ENCODE results near the gene KLKB1.
"Not testable (repeated sequence)": the region's sequence is repeated elsewhere in the genome, so short reads cannot be mapped to it uniquely, and the experiment has no call there.

The KLKB1 gene

DNA sequence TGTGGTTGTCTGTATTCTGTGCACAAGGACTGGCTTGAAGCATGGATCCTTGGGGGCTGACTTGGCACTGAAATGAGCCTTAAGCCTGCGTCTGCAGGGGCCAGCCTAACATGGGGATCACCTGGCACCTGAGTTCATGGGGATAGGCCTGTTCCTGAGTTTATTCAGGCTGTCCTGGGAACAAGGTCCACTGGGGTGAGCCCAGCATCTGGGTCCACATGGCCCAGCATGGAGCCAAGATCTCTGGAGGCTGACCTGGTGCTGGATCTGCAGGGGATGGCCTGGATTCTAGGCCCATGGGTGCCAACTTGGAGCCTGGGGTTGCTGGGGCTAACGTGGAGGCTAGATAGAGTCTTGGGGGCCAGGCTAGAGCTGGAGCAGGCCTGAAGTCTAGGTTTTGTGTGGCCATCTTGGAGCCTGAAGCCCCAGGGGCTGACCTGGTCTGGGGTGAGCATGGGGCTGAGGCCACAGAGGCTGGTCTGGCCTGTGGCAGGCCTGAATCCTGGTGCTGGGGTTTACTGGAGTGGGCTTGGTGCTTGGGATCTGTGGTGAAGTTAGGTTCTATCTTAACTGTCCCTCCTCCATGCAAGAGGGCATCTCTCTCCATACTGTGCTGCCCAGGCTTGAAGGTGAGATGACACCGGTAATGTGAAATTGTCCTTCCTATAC is 652 bp upstream of the KLKB1 start:
- no peak for DNase-seq (ENCODE audit: low read depth in 2 of 2)

- DNase-seq (ENCODE audit: low read depth in 2 of 2): no peak
Observed at GRCh38 chr4:186227744-186228513, 622 bp downstream of the KLKB1 start.

DNA sequence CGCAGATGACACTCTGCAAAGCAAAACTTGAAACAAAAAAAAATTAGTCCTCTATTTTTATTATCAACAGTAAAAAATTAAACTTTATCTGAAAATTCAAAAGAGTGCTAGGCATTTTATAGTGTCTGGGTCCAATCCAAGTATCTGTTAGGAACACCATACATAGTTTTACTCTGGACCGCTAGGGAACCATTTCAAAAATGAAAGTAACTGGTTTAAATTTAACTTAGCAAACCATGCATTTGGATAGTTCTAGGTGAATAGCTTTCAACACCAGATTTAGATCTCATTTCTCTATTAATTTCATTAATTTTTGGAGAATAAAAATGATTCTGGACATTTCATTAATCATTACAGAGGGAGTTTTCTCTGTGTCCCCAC is 1.2 kb downstream of the KLKB1 start:
- DNase-seq (ENCODE audit: low read depth in 2 of 2): no peak

GRCh38 chr4:186234367-186234766 is 7.1 kb downstream of the KLKB1 start:
- no peak for DNase-seq (ENCODE audit: low read depth in 2 of 2)

DNA sequence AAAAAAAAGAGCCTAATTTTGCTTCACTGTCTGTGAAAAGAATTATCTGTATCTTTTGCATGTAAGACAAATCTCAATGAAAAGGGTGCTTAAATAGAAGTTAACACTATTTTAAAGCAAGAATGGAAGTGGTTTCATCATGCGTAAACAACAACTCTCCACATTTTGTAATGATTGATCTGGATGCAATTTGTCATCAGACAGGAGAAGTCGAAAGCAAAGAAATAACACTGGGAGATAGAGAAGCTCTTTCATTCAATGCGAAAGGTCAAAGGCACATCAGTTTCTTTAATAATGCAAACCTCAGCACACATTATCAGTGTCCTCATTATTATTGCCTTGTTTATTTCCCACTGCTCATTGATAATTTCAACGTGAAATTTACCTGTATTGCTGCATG is 8.8 kb downstream of the KLKB1 start:
- no peak for DNase-seq (ENCODE audit: low read depth in 2 of 2)

DNA sequence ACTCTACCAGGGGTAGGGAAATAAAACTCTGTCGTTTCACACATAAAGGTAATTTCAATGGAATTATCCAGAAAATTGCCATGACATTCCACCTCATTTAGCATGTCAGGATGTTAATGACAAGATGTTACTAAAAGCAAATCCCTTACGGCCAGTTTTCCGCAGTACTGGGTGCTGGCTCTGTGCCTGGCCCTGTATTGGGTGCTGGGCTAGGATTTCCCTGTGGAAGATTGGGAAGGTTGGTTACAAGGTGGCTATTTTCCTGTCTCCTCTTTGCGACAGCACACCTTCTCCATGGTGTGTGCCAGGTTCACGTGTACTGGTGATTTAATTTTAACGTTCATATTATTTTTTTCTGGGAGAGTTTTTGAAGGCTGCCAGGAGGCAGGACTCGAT is 13.1 kb downstream of the KLKB1 start:
- DNase-seq (ENCODE audit: low read depth in 2 of 2): no peak

DNA sequence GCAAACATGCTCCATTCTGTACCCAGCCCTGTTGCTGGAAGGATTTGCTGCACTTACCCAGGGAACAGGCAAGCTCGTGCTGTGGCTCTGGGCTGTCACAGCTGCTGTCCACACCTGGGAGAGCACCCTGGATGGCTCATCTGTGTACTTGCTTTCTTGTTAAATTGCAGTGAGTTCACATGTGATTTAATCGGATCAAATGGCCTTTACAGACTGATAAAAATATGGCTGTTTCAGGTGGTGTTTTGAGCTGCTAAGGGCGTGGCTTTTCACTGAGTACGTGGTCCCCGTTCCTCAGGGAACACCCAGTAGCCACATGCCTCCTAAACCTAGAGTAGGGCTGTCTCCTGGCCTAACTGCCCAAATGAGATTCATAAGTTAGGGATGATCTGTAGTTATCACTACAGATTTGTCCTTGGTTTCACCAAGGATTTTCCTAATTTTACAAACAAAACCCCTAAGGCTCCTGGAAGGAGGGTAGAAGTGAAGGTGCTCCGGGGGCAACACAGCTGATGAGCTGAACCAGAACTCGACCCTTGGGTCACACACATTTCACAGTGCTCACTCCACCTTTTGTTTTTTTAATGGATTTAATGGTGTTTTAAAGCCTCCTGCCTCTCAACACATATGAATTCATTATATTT is 13.7 kb downstream of the KLKB1 start:
- DNase-seq (ENCODE audit: low read depth in 2 of 2): no peak

- DNase-seq (ENCODE audit: low read depth in 2 of 2): no peak
Observed at GRCh38 chr4:186241616-186242015, 14.3 kb downstream of the KLKB1 start.

GRCh38 chr4:186242031-186242430 is 14.7 kb downstream of the KLKB1 start:
- DNase-seq (ENCODE audit: low read depth in 2 of 2): not testable (repeated sequence)

GRCh38 chr4:186243331-186243730 is 16.0 kb downstream of the KLKB1 start:
- no peak for DNase-seq (ENCODE audit: low read depth in 2 of 2)

GRCh38 chr4:186244835-186245234 is 17.5 kb downstream of the KLKB1 start:
- DNase-seq (ENCODE audit: low read depth in 2 of 2): no peak

DNA sequence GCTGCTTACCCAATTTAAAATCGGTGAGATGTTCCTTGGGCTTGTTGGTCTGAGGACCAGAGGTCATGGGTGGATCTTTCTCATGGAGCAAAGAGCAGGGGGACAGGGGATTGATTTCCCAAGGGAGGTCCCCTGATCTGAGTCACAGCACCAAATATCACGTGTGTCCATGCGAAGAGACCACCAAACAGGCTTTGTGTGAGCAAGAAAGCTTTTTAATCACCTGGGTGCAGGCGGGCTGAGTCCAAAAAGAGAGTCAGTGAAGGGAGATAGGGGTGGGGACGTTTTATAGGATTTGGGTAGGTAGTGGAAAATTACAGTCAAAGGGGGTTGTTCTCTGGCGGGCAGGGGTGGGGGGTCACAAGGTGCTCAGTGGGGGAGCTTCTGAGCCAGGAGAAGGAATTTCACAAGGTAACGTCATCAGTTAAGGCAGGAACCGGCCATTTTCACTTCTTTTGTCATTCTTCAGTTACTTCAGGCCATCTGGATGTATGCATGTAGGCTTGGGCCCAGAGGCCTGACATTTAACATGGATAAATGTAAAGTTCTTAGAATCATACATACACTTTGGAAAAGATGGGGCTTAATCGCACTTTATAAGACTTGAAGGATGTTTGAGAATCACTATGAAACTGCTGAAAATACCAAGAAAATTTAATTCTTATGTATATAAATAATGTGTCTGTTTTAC is 19.9 kb downstream of the KLKB1 start:
- DNase-seq (ENCODE audit: low read depth in 2 of 2): not testable (repeated sequence)

DNA sequence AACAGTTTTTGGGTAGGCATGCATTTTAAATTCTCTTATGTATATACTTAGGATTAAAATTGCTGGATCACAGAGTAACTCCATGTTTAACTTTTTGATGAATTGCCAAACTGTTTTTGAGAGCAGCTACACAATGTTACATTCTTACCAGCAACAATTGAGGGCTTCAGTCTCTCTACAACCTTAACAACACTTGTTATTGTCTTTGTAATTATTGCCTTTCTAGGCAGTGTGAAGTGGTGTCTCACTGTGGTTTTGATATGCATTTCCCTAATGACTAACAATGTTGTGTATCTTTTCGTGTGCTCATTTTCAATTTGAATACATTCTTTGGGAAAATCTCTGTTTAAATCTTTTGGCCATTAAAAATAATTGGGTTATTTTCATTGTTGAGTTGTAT is 21.3 kb downstream of the KLKB1 start:
- DNase-seq (ENCODE audit: low read depth in 2 of 2): no peak

DNA sequence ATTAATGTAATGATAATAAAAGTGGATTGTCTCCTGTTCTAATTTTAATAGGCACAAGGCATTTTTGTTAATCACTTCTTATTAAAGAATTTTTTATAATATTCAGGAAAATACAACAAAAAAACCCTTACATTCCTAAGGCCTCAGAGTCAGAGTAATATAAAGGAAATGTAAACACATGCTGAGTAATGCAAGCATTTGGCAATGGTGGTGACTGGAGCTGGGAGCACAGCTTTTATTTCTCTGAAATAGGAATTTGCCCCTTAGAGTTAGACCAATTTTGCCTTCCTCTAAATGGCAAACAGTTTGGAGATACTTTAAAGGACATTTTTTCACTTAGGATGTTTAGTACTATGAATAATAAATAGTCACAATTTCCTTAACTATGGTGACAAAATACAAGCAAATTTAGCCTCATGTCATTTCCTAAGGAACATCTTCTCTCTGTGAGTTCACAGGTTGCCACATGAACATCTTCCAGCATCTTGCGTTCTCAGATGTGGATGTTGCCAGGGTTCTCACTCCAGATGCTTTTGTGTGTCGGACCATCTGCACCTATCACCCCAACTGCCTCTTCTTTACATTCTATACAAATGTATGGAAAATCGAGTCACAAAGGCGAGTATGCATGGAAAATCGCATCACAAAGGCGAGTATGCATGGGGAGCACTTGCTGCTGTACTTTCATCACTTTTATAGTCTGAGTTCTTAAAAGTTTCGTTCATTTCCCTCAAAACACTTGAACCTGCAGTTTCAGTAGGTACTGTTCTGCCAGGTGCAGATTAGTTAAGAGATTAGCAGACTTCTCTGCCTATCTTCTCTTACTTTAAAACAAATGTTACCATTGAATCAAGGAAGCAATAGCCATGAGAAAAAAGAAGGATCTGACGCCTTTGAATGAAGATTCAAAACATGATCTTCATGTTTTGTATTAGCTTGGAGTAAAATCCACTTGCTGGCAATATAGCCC is 22.8 kb downstream of the KLKB1 start:
- no peak for DNase-seq (ENCODE audit: low read depth in 2 of 2)

DNA sequence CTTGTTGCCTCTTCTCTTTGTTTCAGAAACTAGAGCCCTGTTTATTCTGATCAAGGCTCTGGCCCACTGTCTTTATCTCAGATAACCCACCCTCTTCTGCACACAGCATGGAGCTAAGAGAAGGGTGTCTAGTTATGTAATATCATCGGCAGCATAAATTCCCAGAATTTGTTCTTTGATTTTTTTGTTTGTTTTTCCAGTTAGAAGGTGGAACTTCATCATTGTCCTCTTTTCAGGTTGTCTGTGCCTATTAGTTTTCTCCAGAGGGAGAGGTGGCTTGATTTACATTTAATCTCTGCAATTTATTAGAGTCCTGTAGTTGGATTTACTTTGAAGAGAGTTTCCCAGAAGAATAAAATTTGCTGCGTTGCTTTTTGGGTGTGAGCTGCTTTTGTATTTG is 23.5 kb downstream of the KLKB1 start:
- no peak for DNase-seq (ENCODE audit: low read depth in 2 of 2)

GRCh38 chr4:186255122-186255521 is 27.8 kb downstream of the KLKB1 start:
- DNase-seq (ENCODE audit: low read depth in 2 of 2): no peak

GRCh38 chr4:186258216-186258811 is 31.0 kb downstream of the KLKB1 start:
- DNase-seq (ENCODE audit: low read depth in 2 of 2): no peak

DNA sequence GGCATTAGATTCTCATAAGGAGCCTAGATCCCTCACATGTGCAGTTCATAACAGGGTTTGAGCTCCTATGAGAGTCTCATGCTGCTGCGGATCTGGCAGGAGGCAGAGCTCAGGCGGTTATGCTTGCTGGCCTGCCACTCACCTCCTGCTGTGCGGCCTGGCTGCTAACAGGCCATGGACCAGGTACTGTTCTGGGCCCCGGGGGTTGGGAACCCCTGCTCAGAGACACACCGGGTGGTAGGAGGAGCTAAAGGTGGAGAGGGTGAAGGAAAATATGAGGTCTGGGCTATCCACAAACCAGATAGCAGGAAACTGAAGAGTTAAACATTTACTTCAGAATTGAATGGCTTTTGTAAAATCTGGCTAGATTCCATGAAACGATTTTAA is 32.8 kb downstream of the KLKB1 start:
- DNase-seq (ENCODE audit: low read depth in 2 of 2): no peak

DNA sequence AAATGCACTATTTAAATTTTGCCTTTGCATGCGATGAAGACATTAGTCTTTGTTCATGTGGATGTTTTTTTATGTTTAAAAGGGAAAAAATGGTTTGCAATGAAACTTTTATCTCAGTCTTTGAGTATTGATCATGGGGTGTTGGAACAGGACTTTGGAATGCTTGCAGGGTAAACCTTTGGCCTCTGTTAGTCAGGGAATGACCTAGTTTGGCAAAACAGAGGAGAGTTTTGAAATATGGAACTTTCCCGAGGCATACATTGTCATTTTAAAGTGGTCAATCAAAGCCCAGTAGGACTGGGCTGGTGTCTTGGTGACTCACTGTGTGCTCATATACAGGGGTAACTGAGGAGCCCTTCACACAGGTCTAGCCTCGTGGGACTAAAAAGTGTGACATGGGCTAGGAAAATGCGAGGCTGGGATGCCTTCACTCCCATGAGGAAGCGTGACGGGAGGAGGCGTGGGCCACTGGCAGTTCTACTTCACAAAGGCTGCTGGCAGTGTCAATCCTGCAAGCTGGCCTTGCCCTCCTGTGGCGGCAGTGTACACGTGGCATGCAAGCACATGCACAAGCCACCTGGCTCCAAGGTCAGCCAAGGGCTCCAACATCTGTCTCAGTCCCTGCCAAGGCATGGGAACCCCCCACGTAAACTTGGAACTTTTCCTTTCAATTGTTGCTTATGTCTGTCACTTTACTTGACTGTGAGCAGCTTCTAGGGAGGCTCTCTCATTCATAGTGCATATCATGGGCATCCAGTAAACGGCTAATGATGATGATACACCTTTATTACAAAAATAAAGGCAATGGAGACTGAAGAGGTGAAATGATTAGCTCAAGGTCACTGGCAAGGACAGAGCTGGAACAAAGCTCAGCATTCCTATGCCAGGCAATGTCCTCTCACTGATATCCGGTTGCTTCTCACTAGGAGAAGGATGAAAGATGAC is 33.5 kb downstream of the KLKB1 start:
- no peak for DNase-seq (ENCODE audit: low read depth in 2 of 2)

- no peak for DNase-seq (ENCODE audit: low read depth in 2 of 2)
Observed at GRCh38 chr4:186264660-186265059, 37.4 kb downstream of the KLKB1 start.

All from stimulated activated CD8-positive, alpha-beta memory T cell treated with anti-CD3 and anti-CD28 coated beads, Interleukin-15, amount 100 ng/mL, for 48 hours (primary cell).